ES-I3 (cell line): Measurements from ENCODE around the gene OR2T10.
"Not testable (repeated sequence)": the region's sequence is repeated elsewhere in the genome, so short reads cannot be mapped to it uniquely, and the experiment has no call there.

Source experiments
- H3K36me3 ChIP-seq: 2 replicates; pipeline ENCODE4 v1.6.1; 2013; ENCODE audit warnings: mild to moderate bottlenecking, low read length, control low read depth, moderate library complexity; ENCODE audit not compliant: insufficient read depth
- H3K4me1 ChIP-seq: 2 replicates; pipeline ENCODE4 v1.6.1; 2013; ENCODE audit warnings: mild to moderate bottlenecking, control low read depth, low read length; ENCODE audit not compliant: insufficient read depth
- H3K9ac ChIP-seq: 2 replicates; pipeline ENCODE4 v1.6.1; 2013; ENCODE audit warnings: low read depth, mild to moderate bottlenecking, low read length, moderate library complexity
- H3K9me3 ChIP-seq: 2 replicates; pipeline ENCODE4 v1.6.1; 2013; ENCODE audit warnings: mild to moderate bottlenecking, low read length, moderate library complexity; ENCODE audit not compliant: control insufficient read depth, insufficient read depth

Gene OR2T10

GRCh38 chr1:248621770-248622169 is 24.3 kb upstream of the OR2T10 start:
- Histone ChIP-seq H3K9ac (no peak overlapping the region), H3K4me1 (no peaks in the 10 kb centered on the region), H3K9me3 (no peaks in the 10 kb centered on the region), H3K36me3 (no peaks in the 10 kb centered on the region)

GRCh38 chr1:248618878-248619277 is 21.4 kb upstream of the OR2T10 start:
- no peaks in the 10 kb centered on the region for H3K36me3 ChIP-seq
- no peaks in the 10 kb centered on the region for H3K4me1 ChIP-seq
- H3K9me3 ChIP-seq, result no peaks in the 10 kb centered on the region; the same call in 1 of the 2 replicates
- no peak overlapping the region for H3K9ac ChIP-seq

GRCh38 chr1:248618119-248618518 is 20.6 kb upstream of the OR2T10 start:
- H3K36me3 ChIP-seq, result no peaks in the 10 kb centered on the region
- H3K9ac ChIP-seq, result no peak overlapping the region
- H3K9me3 ChIP-seq, result no peaks in the 10 kb centered on the region; the same call in 1 of the 2 replicates
- no peaks in the 10 kb centered on the region for H3K4me1 ChIP-seq

- H3K9ac ChIP-seq, result no peak overlapping the region
- H3K4me1 ChIP-seq, result no peaks in the 10 kb centered on the region
- H3K36me3 ChIP-seq, result no peaks in the 10 kb centered on the region
- H3K9me3 ChIP-seq, result no peaks in the 10 kb centered on the region; the same call in 1 of the 2 replicates
Observed at GRCh38 chr1:248613742-248614141, 16.2 kb upstream of the OR2T10 start.

GRCh38 chr1:248611883-248612414 is 14.4 kb upstream of the OR2T10 start:
- H3K9me3 ChIP-seq, result no peaks in the 10 kb centered on the region; the same call in 1 of the 2 replicates
- no peak overlapping the region for H3K9ac ChIP-seq
- H3K36me3 ChIP-seq, result no peaks in the 10 kb centered on the region
- H3K4me1 ChIP-seq, result no peaks in the 10 kb centered on the region

- H3K9ac ChIP-seq, result no peak overlapping the region
- H3K9me3 ChIP-seq, result no peaks in the 10 kb centered on the region
- no peaks in the 10 kb centered on the region for H3K36me3 ChIP-seq
- H3K4me1 ChIP-seq, result no peaks in the 10 kb centered on the region
Observed at GRCh38 chr1:248610301-248610700, 12.8 kb upstream of the OR2T10 start.

- no peaks in the 10 kb centered on the region for H3K9me3 ChIP-seq
- H3K4me1 ChIP-seq, result no peaks in the 10 kb centered on the region
- no peak overlapping the region for H3K9ac ChIP-seq
- no peaks in the 10 kb centered on the region for H3K36me3 ChIP-seq
Observed at GRCh38 chr1:248599396-248599795, 1.9 kb upstream of the OR2T10 start.

- Histone ChIP-seq H3K9ac (no peak overlapping the region), H3K36me3 (no peaks in the 10 kb centered on the region), H3K4me1 (no peaks in the 10 kb centered on the region), H3K9me3 (no peaks in the 10 kb centered on the region)
Observed at GRCh38 chr1:248596615-248597014, 885 bp downstream of the OR2T10 start.

GRCh38 chr1:248593226-248593625 is 4.3 kb downstream of the OR2T10 start:
- Histone ChIP-seq H3K4me1 (no peaks in the 10 kb centered on the region), H3K9ac (no peak overlapping the region), H3K9me3 (no peaks in the 10 kb centered on the region)

GRCh38 chr1:248592655-248593054 is 4.8 kb downstream of the OR2T10 start:
- Histone ChIP-seq H3K9ac (no peak overlapping the region), H3K4me1 (no peaks in the 10 kb centered on the region), H3K36me3 (no peaks in the 10 kb centered on the region), H3K9me3 (no peaks in the 10 kb centered on the region)

More at GRCh38 chr1:248593226-248593625, 4.3 kb downstream of the OR2T10 start:
- no peaks in the 10 kb centered on the region for H3K36me3 ChIP-seq

- H3K9me3 ChIP-seq, result no peaks in the 10 kb centered on the region
- no peaks in the 10 kb centered on the region for H3K36me3 ChIP-seq
- no peaks in the 10 kb centered on the region for H3K4me1 ChIP-seq
- H3K9ac ChIP-seq, result no peak overlapping the region
Observed at GRCh38 chr1:248590055-248590454, 7.4 kb downstream of the OR2T10 start.

GRCh38 chr1:248589334-248589733 is 8.2 kb downstream of the OR2T10 start:
- Histone ChIP-seq H3K9me3 (no peaks in the 10 kb centered on the region), H3K4me1 (no peaks in the 10 kb centered on the region), H3K36me3 (no peaks in the 10 kb centered on the region), H3K9ac (no peak overlapping the region)

GRCh38 chr1:248585266-248585665 is 12.2 kb downstream of the OR2T10 start:
- no peaks in the 10 kb centered on the region for H3K36me3 ChIP-seq
- no peaks in the 10 kb centered on the region for H3K9me3 ChIP-seq
- no peak overlapping the region for H3K9ac ChIP-seq
- H3K4me1 ChIP-seq, result no peaks in the 10 kb centered on the region

GRCh38 chr1:248576260-248576980 is 21.1 kb downstream of the OR2T10 start:
- H3K9ac ChIP-seq, result no peak overlapping the region
- no peaks in the 10 kb centered on the region for H3K9me3 ChIP-seq
- H3K36me3 ChIP-seq, result no peaks in the 10 kb centered on the region
- no peaks in the 10 kb centered on the region for H3K4me1 ChIP-seq

- not testable (repeated sequence) for H3K9me3 ChIP-seq, H3K4me1 ChIP-seq, H3K9ac ChIP-seq, H3K36me3 ChIP-seq
Observed at GRCh38 chr1:248574657-248575056, 22.8 kb downstream of the OR2T10 start, which contains the start of gene OR2T34. Gene OR2T34 (minus strand): TSS chr1:248574757. CDS start chr1:248574757, 0 bp downstream.
